ENCODE results near the gene C14orf93. TPM values are rescaled to one million over a fixed set of nuclear protein-coding genes. Genes with fewer than 3 reads are reported as not detected.
A peak's percentile ranks its signal among the peaks of the same experiment; 100 is the strongest.

C14orf93 gene
- total RNA-seq, 2 experiments from 2014 or later: 7.6 to 8.4 TPM

DNA sequence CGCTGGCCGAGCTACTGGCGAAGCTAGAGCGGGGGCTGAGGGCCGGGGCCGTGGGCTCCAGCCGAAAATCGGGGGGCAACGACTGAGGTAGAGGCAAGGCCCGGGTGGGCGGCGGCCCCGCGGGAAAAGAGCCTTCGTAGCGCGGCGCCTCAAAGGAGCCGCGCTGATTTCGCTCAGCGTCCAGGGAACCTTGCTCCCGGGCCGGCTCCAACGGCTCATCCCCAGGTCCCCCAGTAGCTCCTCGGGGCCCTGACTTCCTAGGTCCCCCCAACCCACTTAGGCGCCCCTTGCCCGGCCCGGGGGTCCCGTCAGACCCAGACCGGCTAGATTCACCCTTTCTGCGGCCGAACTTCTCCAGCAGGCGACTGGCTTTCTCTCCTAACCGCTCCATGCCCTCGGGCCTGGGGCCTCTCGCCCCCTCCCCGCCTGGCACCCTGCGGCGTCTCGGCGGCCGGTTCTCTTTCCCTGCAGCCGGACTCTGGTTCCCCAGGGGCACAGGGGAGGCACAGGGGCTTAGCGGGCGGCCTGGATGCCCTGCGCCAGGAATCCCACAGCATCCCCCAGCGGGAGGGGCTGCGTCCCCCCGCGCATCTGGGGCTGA lies 28.0 kb downstream of the C14orf93 start:
- peak overlapping the region; percentile 84 for H3K4me3 ChIP-seq (ENCODE audit: low read length)
- H3K36me3 Mint-ChIP-seq (ENCODE audit: low read depth): peaks cover 5% of the 10 kb centered on the region
- peaks cover 4 to 5% of the 10 kb centered on the region in 2 experiments for H3K27me3 ChIP-seq (ENCODE audit: control insufficient read depth in 1 of 2, insufficient read depth in 2 of 2, low read length in 2 of 2)
- no peak overlapping the region for H3K27ac ChIP-seq (ENCODE audit: low read depth in 1 of 2, low read length in 2 of 2)
- ATAC-seq (ENCODE audit: poor library complexity): no peak
- no peak overlapping the region for H3K27ac Mint-ChIP-seq
- TF ChIP-seq, protein P1, sequence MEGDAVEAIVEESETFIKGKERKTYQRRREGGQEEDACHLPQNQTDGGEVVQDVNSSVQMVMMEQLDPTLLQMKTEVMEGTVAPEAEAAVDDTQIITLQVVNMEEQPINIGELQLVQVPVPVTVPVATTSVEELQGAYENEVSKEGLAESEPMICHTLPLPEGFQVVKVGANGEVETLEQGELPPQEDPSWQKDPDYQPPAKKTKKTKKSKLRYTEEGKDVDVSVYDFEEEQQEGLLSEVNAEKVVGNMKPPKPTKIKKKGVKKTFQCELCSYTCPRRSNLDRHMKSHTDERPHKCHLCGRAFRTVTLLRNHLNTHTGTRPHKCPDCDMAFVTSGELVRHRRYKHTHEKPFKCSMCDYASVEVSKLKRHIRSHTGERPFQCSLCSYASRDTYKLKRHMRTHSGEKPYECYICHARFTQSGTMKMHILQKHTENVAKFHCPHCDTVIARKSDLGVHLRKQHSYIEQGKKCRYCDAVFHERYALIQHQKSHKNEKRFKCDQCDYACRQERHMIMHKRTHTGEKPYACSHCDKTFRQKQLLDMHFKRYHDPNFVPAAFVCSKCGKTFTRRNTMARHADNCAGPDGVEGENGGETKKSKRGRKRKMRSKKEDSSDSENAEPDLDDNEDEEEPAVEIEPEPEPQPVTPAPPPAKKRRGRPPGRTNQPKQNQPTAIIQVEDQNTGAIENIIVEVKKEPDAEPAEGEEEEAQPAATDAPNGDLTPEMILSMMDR (IDR thresholded peaks at IDR 0.05): no peak
- H3K4me1 Mint-ChIP-seq (ENCODE audit: low read depth): peaks cover 13% of the 10 kb centered on the region
- no peaks in the 10 kb centered on the region for H3K36me3 ChIP-seq (ENCODE audit: insufficient read depth, low read length)
- DNase-seq: peak in 4 of 14 experiments; percentile 1 to 33 (median 12)
- H3K27me3 Mint-ChIP-seq: no peaks in the 10 kb centered on the region
- H3K9me3 ChIP-seq (ENCODE audit: control insufficient read depth in 1 of 2, insufficient read depth in 1 of 2, low read length in 2 of 2): no peaks in the 10 kb centered on the region
- POLR2A ChIA-PET: interaction anchor here (1.1 to 3.2 kb wide), 17 partner anchors 9 to 421 kb away, joined by 3 to 23 read pairs (median 8); partner anchors contain the start of genes ACIN1, C14orf119, DAD1 and HAUS4
- intact Hi-C loops (cut with DNase I, micrococcal nuclease): loop anchor here (1.0 to 10.0 kb wide), 6 partner anchors 25 to 425 kb away; partner anchors contain the start of gene SLC7A8 (in 1 of the 2)
- no peaks in the 10 kb centered on the region for H3K9me3 Mint-ChIP-seq
- CTCF ChIA-PET: interaction anchor here (1.2 to 4.5 kb wide), 8 partner anchors 9 to 412 kb away, joined by 3 to 23 read pairs (median 6); partner anchors contain the start of genes ACIN1, C14orf119, CDH24 and PRMT5
- peak overlapping the region; percentile 77 for H3K4me3 Mint-ChIP-seq
- peaks cover 34% of the 10 kb centered on the region for H3K4me1 ChIP-seq (ENCODE audit: insufficient read depth, low read length)

DNA sequence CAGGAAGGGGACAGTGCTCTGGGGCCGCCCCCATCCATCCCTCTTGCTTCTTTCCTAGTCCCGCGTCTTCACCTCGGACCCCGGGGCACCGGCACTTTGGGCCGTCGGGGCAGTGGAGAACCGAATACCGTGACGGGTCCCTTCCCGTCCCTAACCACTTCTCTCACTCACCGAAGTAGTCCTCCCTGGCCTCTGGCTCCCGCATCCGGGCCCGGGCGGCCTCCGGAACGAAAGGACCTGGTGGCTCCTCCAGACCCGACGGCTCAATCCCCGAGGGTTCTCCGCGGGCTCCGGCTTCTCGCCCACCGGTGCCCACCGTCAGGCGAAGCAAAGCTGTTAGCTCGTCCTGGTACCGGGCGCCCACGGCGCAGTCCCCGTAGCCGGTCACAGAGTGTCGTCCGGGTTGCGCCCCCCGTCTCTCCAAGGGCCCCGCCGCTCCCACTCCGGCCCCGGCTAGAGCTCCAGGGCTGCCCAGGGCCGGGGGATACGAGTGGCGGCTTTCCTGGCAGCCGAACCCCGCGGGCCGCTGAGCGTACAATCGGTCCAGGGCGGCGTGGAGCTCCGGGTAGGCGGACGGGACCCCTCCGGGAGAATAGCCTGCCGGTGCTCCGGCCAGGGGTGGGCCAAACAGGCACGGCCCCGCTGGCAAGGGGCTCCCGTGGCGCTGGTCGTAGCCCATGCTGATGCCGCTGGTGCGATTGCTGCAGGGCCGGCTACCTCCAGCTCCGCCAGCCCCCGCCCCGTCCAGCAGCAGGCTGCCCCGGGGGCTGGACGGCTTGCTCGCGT lies 28.7 kb downstream of the C14orf93 start:
- H3K27ac ChIP-seq (ENCODE audit: low read depth in 1 of 2, low read length in 2 of 2): no peak overlapping the region
- intact Hi-C loops (cut with DNase I, micrococcal nuclease): loop anchor here in 1 of 2 experiments (2.0 to 10.0 kb wide), 3 partner anchors 50 to 424 kb away; partner anchors contain the start of gene SLC7A8
- Mint-ChIP-seq H3K27me3 (no peaks in the 10 kb centered on the region), H3K4me3 (peak overlapping the region; percentile 62), H3K36me3 (ENCODE audit: low read depth) (no peaks in the 10 kb centered on the region), H3K4me1 (ENCODE audit: low read depth) (peaks cover 9% of the 10 kb centered on the region), H3K27ac (no peak overlapping the region), H3K9me3 (no peaks in the 10 kb centered on the region)
- TF ChIP-seq, protein P1 (IDR thresholded peaks at IDR 0.05): no peak
- H3K36me3 ChIP-seq (ENCODE audit: insufficient read depth, low read length): no peaks in the 10 kb centered on the region
- H3K27me3 ChIP-seq (ENCODE audit: control insufficient read depth in 1 of 2, insufficient read depth in 2 of 2, low read length in 2 of 2): peaks cover 4 to 5% of the 10 kb centered on the region in 2 experiments
- ChIA-PET POLR2A (interaction anchor here (0.6 to 3.2 kb wide), 15 partner anchors 8 to 420 kb away, joined by 3 to 23 read pairs (median 8); partner anchors contain the start of genes ACIN1, C14orf119, DAD1 and HAUS4), CTCF (interaction anchor here (1.6 to 4.5 kb wide), 4 partner anchors 51 to 411 kb away, joined by 3 to 23 read pairs (median 8); partner anchors contain the start of genes CDH24 and PRMT5)
- peak overlapping the region; percentile 84 for H3K4me3 ChIP-seq (ENCODE audit: low read length)
- peak; percentile 10 for ATAC-seq (ENCODE audit: poor library complexity)
- peak in 8 of 14 experiments; percentile 1 to 43 (median 24) for DNase-seq
- peaks cover 34% of the 10 kb centered on the region for H3K4me1 ChIP-seq (ENCODE audit: insufficient read depth, low read length)
- H3K9me3 ChIP-seq (ENCODE audit: control insufficient read depth in 1 of 2, insufficient read depth in 1 of 2, low read length in 2 of 2): no peaks in the 10 kb centered on the region

DNA sequence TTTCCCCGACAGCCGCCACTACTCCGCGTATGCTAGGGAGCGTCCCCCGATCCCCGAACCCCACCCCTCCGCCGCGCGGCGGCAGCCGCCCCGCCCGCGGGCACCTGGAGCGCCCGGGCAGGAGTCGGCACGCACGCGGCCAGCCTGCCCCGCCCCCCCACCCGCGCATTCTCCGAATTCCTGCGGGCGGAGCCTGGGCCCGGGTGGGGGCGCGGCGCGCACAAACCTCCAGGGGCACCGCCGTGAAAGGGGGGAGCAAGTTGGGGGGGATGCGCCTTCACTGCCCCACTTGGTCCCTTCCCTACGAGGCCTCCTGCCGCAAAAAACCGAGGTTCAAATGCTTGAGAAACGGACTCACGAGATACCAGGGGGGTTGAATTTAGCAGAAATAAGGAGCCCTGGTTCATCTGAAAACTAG lies 29.3 kb downstream of the C14orf93 start:
- TF ChIP-seq, protein P1 (IDR thresholded peaks at IDR 0.05): no peak
- H3K9me3 Mint-ChIP-seq: no peaks in the 10 kb centered on the region
- DNase-seq (peak in 8 of 14 experiments; percentile 6 to 64 (median 33)), ATAC-seq (ENCODE audit: poor library complexity) (peak; percentile 28)
- intact Hi-C loops (cut with DNase I, micrococcal nuclease): loop anchor here in 1 of 2 experiments (2.0 to 10.0 kb wide), 3 partner anchors 50 to 423 kb away; partner anchors contain the start of gene SLC7A8
- Histone ChIP-seq H3K27ac (ENCODE audit: low read depth in 1 of 2, low read length in 2 of 2) (no peak overlapping the region), H3K36me3 (ENCODE audit: insufficient read depth, low read length) (no peaks in the 10 kb centered on the region), H3K4me1 (ENCODE audit: insufficient read depth, low read length) (peaks cover 34% of the 10 kb centered on the region), H3K4me3 (ENCODE audit: low read length) (peak overlapping the region; percentile 84), H3K27me3 (ENCODE audit: control insufficient read depth in 1 of 2, insufficient read depth in 2 of 2, low read length in 2 of 2) (peaks cover 4 to 5% of the 10 kb centered on the region in 2 experiments), H3K9me3 (ENCODE audit: control insufficient read depth in 1 of 2, insufficient read depth in 1 of 2, low read length in 2 of 2) (no peaks in the 10 kb centered on the region)
- H3K36me3 Mint-ChIP-seq (ENCODE audit: low read depth): no peaks in the 10 kb centered on the region
- H3K27ac Mint-ChIP-seq: no peak overlapping the region
- H3K4me1 Mint-ChIP-seq (ENCODE audit: low read depth): peaks cover 9% of the 10 kb centered on the region
- CTCF ChIA-PET: interaction anchor here (1.8 to 4.5 kb wide), 2 partner anchors 78 to 410 kb away, joined by 5 to 23 read pairs; partner anchors contain the start of gene CDH24
- POLR2A ChIA-PET: interaction anchor here (0.6 to 3.2 kb wide), 7 partner anchors 15 to 392 kb away, joined by 3 to 23 read pairs (median 4); partner anchors contain the start of genes DAD1, HAUS4 and RBM23
- peak overlapping the region; percentile 78 for H3K4me3 Mint-ChIP-seq
- no peaks in the 10 kb centered on the region for H3K27me3 Mint-ChIP-seq

Data from CD4-positive, alpha-beta T cell (primary cell).